OCI-LY7 (cell line): Measurements from ENCODE around the gene DHRS7B. TPM values are rescaled to one million over a fixed set of nuclear protein-coding genes. Genes with fewer than 3 reads are reported as not detected.

Source experiments
- BruUV-seq: library from RNA; stranded (reverse); fragments of 400-500 nt; replicated peaks from 2 replicates; lab custom pipeline; 2021; lab: Mats Ljungman, UMichigan
- CTCF ChIA-PET: fragments of 300-600 bp; sonication (Branson Sonifier 250); formaldehyde crosslinking; loops from one replicate; lab custom pipeline; 2022; ENCODE audit warnings: antibody characterized with exemption; ENCODE audit not compliant: unreplicated experiment; lab: Charles Lee
- POLR2A ChIA-PET: fragments of 300-600 bp; sonication (Branson Sonifier 250); formaldehyde crosslinking; loops from one replicate; lab custom pipeline; 2022; ENCODE audit warnings: antibody characterized with exemption; lab: Charles Lee
- DNase-seq: peaks from one replicate; pipeline ENCODE4 v3.0.0-alpha.2; 2015; ENCODE audit warnings: low spot score
- H2AFZ ChIP-seq: fragments of 200-600 bp; sonication (generic), shearing (Covaris generic); 2 replicates; pipeline ENCODE4 v1.6.1; 2014; ENCODE audit warnings: mild to moderate bottlenecking, antibody characterized with exemption, low read length, moderate library complexity
- H3K27ac ChIP-seq: fragments of 200-600 bp; sonication (generic); 2 replicates; pipeline ENCODE4 v1.5.1; 2014; ENCODE audit warnings: mixed run types, low read depth, mild to moderate bottlenecking, moderate library complexity, low read length, inconsistent platforms; ENCODE audit not compliant: poor library complexity, severe bottlenecking
- H3K36me3 ChIP-seq: fragments of 200-600 bp; sonication (generic); 2 replicates; pipeline ENCODE4 v1.6.1; 2014; ENCODE audit warnings: mild to moderate bottlenecking, antibody characterized with exemption, low read length, moderate library complexity, mixed read lengths; ENCODE audit not compliant: insufficient read depth
- H3K4me1 ChIP-seq: fragments of 200-600 bp; sonication (generic); 2 replicates; pipeline ENCODE4 v1.5.1; 2014; ENCODE audit warnings: mild to moderate bottlenecking, low read length; ENCODE audit not compliant: insufficient read depth, poor library complexity, severe bottlenecking
- H3K4me2 ChIP-seq: fragments of 200-600 bp; sonication (generic); 2 replicates; pipeline ENCODE4 v1.6.1; 2014; ENCODE audit warnings: mild to moderate bottlenecking, low read length
- H3K4me3 ChIP-seq: fragments of 200-600 bp; sonication (generic); 2 replicates; pipeline ENCODE4 v1.5.1; 2014; ENCODE audit warnings: mild to moderate bottlenecking, low read depth, low read length; ENCODE audit not compliant: poor library complexity, severe bottlenecking
- H3K79me2 ChIP-seq: fragments of 200-600 bp; sonication (generic); 2 replicates; pipeline ENCODE4 v1.6.1; 2016; ENCODE audit warnings: low read depth, mild to moderate bottlenecking, low read length, moderate library complexity, mixed read lengths; ENCODE audit not compliant: insufficient read depth
- H3K9me2 ChIP-seq: fragments of 200-600 bp; sonication (generic); 2 replicates; pipeline ENCODE4 v1.6.1; 2016; ENCODE audit warnings: mild to moderate bottlenecking, low read length, mixed read lengths; ENCODE audit not compliant: insufficient read depth
- H3K9me3 ChIP-seq: fragments of 200-600 bp; sonication (generic); 2 replicates; pipeline ENCODE4 v1.6.1; 2014; ENCODE audit warnings: mild to moderate bottlenecking, mixed run types, low read length, mixed read lengths
- H4K20me1 ChIP-seq: fragments of 200-600 bp; sonication (generic); 2 replicates; pipeline ENCODE4 v1.6.1; 2014; ENCODE audit warnings: mild to moderate bottlenecking, antibody characterized with exemption, low read length, moderate library complexity, mixed read lengths; ENCODE audit not compliant: insufficient read depth
- CTCF ChIP-seq: fragments of 200-600 bp; sonication (generic); conservative IDR thresholded peaks from 2 replicates; pipeline ENCODE4 v1.5.1; 2014; ENCODE audit warnings: mild to moderate bottlenecking, antibody characterized with exemption, low read length, moderate library complexity, mixed read lengths
- EZH2phosphoT487 ChIP-seq: fragments of 200-600 bp; sonication (generic); IDR thresholded peaks from 2 replicates; pipeline ENCODE4 v1.6.1; 2018; ENCODE audit warnings: low read depth, borderline replicate concordance, mild to moderate bottlenecking, mixed run types, antibody characterized with exemption, low read length, moderate library complexity, mixed read lengths
- intact Hi-C: fragments of 100-400 bp; cut with micrococcal nuclease; formaldehyde crosslinking; loops from one replicate; pipeline ENCODE4 v1.10.0; 2022; ENCODE audit not compliant: unreplicated experiment
- total RNA-seq, 2 experiments: library from RNA; depleted of rRNA in 1 of 2; stranded (reverse); fragments of >200 nt in 1 of 2; shearing (Covaris generic) in 1 of 2; gene quantifications; 2 replicates each; pipeline ENCODE4 v1.2.3, GENCODE V29; 2014 to 2022

Gene DHRS7B
- total RNA-seq, 2 experiments from 2014 or later, result 16.0 to 16.5 TPM

GRCh38 chr17:21160401-21160800 is 33.6 kb downstream of the DHRS7B start:
- intact Hi-C loops, result no loop called here
- Histone ChIP-seq H3K9me2 (no peaks in the 10 kb centered on the region), H3K79me2 (no peaks in the 10 kb centered on the region), H3K4me2 (no peak overlapping the region), H3K4me3 (no peak overlapping the region), H4K20me1 (no peaks in the 10 kb centered on the region), H3K4me1 (no peaks in the 10 kb centered on the region), H3K27ac (no peak overlapping the region), H3K9me3 (no peaks in the 10 kb centered on the region), H3K36me3 (no peaks in the 10 kb centered on the region), H2AFZ (no peak overlapping the region)
- ChIA-PET POLR2A (no interaction called here), CTCF (no interaction called here)
- BruUV-seq, result no TSS peak
- no peak for DNase-seq
- TF ChIP-seq CTCF (no peak), EZH2phosphoT487 (no peak)

DNA sequence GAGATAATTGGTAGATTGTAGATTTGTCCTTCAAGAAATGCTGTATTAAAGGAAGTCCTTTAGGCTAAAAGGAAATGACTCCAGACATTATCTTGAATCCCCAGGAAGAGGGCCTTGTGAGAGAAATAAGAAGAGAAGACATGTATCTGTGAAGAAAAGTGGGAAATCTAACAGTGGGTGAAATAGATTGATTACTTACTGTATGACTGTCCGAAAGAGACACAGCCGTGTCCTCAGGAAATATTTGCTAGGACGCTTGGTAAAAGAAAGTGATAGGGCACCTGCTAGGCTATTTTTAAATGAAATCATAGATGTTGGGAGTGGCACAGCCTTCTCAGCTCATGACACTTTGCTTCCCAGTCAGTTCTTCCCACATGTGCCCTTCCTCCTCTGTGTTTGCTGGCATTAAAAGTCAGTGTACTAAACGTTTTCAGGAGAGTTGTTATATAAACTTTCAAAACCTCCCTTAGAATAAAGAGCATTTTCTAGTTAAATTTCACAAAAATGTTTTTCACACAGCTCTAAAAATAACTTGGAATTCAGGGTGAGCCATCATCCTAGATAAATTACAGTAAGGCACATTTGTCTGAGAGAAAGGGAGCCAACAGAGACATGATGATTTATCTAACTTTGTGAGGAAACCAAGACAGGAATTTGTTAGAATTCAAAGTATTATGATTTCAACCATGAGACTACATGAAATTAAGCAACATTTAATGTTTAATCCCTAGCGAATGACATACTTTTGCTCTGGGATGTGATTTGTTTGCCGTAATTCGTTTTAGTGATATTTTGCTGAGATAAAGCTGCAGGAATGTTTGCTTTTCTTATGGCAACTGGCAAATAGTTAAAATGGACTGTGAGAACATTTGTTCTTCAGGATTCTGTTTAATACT is 35.0 kb downstream of the DHRS7B start:
- no peaks in the 10 kb centered on the region for H3K9me3 ChIP-seq
- H3K4me1 ChIP-seq, result no peaks in the 10 kb centered on the region
- no peaks in the 10 kb centered on the region for H3K9me2 ChIP-seq
- H3K4me3 ChIP-seq, result no peak overlapping the region
- H3K27ac ChIP-seq, result no peak overlapping the region
- no peaks in the 10 kb centered on the region for H3K36me3 ChIP-seq
- no peak overlapping the region for H2AFZ ChIP-seq
- BruUV-seq, result no TSS peak
- intact Hi-C loops, result no loop called here
- H3K79me2 ChIP-seq, result no peaks in the 10 kb centered on the region
- H4K20me1 ChIP-seq, result no peaks in the 10 kb centered on the region
- ChIA-PET POLR2A (interaction anchor here (0.6 kb wide), 1 partner anchor 22 kb away, joined by 3 read pairs; no protein-coding TSS in a partner anchor), CTCF (no interaction called here)
- DNase-seq, result no peak
- H3K4me2 ChIP-seq, result no peak overlapping the region
- no peak for TF ChIP-seq CTCF
- no peak for TF ChIP-seq EZH2phosphoT487

GRCh38 chr17:21162394-21162775 is 35.6 kb downstream of the DHRS7B start:
- no peak for DNase-seq
- intact Hi-C loops, result no loop called here
- Histone ChIP-seq H3K79me2 (no peaks in the 10 kb centered on the region), H3K4me2 (no peak overlapping the region), H2AFZ (no peak overlapping the region), H3K9me2 (no peaks in the 10 kb centered on the region), H3K9me3 (no peaks in the 10 kb centered on the region), H3K27ac (no peak overlapping the region), H4K20me1 (no peaks in the 10 kb centered on the region), H3K4me3 (no peak overlapping the region), H3K4me1 (no peaks in the 10 kb centered on the region), H3K36me3 (no peaks in the 10 kb centered on the region)
- POLR2A ChIA-PET, result interaction anchor here (0.7 kb wide), 1 partner anchor 156 kb away, joined by 3 read pairs; no protein-coding TSS in a partner anchor
- TF ChIP-seq EZH2phosphoT487, result no peak
- TF ChIP-seq CTCF, result no peak
- CTCF ChIA-PET, result no interaction called here
- no TSS peak for BruUV-seq
